RWPE2 (cell line): ENCODE measurements around the gene SNRPA.

Experiments used
- ATAC-seq: fragments of 200-7000 bp; cut with Tn5 transposase; 3 replicates; pipeline ENCODE4 v1.9.1; 2021; ENCODE audit warnings: low read depth
- DNase-seq: peaks from one replicate; pipeline ENCODE4 v3.0.0-alpha.2; 2020; ENCODE audit warnings: low spot score
- H3K27ac ChIP-seq: fragments of 450-650 bp; 2 replicates; pipeline ENCODE4 v1.5.1; 2017; ENCODE audit warnings: mild to moderate bottlenecking; ENCODE audit not compliant: poor library complexity, severe bottlenecking
- H3K27me3 ChIP-seq: fragments of 250-450 bp; sonication (Bioruptor Pico); 2 replicates; pipeline ENCODE4 v1.5.1; 2021; ENCODE audit warnings: mild to moderate bottlenecking, moderate library complexity; ENCODE audit not compliant: insufficient read depth, poor library complexity, severe bottlenecking
- H3K36me3 ChIP-seq: fragments of 250-450 bp; sonication (Bioruptor Pico); 2 replicates; pipeline ENCODE4 v1.5.1; 2020; ENCODE audit warnings: low read depth, mild to moderate bottlenecking, moderate library complexity
- H3K4me1 ChIP-seq: fragments of 250-450 bp; sonication (Bioruptor Pico); 2 replicates; pipeline ENCODE4 v1.5.1; 2021; ENCODE audit warnings: mild to moderate bottlenecking, moderate library complexity; ENCODE audit not compliant: insufficient read depth, poor library complexity, severe bottlenecking
- H3K4me3 ChIP-seq: fragments of 250-450 bp; sonication (Bioruptor Pico); 2 replicates; pipeline ENCODE4 v1.5.1; 2021; ENCODE audit warnings: mild to moderate bottlenecking, moderate library complexity; ENCODE audit not compliant: severe bottlenecking
- H3K9me3 ChIP-seq: fragments of 250-450 bp; sonication (Bioruptor Pico); 2 replicates; pipeline ENCODE4 v1.5.1; 2021; ENCODE audit warnings: mild to moderate bottlenecking, moderate library complexity; ENCODE audit not compliant: severe bottlenecking
- TF ChIP-seq, protein P1 (sequence below): fragments of 450-650 bp; IDR thresholded peaks from one replicate; pipeline ENCODE4 v1.5.1; 2017; ENCODE audit warnings: mild to moderate bottlenecking, moderate library complexity; ENCODE audit not compliant: poor library complexity, severe bottlenecking

SNRPA gene

DNA sequence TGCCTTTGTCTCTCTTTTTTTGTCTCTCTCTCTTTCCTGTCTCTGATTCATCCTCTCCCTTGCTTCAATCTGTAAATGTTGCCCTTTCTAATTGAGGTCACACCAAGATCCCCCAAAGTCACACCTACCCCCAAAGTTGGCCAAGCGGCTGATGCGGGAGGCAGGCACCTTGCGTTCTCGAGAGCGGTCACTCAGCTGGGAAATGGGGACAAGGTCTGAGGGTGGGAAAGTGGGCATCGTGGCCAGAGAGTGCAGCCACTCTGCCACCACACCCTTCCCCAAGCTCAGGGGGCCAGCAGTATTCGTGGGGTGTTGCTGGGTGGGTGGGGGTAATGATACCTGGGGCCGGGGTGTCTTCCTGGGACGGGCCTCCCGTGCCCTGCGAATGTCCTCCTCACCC, 37.1 kb upstream of the SNRPA start:
- ATAC-seq (no peak), DNase-seq (no peak)
- Histone ChIP-seq H3K4me1 (no peaks in the 10 kb centered on the region), H3K27me3 (no peaks in the 10 kb centered on the region), H3K9me3 (no peaks in the 10 kb centered on the region), H3K36me3 (peaks cover 38% of the 10 kb centered on the region), H3K4me3 (no peak overlapping the region), H3K27ac (peak overlapping the region; percentile 98)
- TF ChIP-seq, protein P1, sequence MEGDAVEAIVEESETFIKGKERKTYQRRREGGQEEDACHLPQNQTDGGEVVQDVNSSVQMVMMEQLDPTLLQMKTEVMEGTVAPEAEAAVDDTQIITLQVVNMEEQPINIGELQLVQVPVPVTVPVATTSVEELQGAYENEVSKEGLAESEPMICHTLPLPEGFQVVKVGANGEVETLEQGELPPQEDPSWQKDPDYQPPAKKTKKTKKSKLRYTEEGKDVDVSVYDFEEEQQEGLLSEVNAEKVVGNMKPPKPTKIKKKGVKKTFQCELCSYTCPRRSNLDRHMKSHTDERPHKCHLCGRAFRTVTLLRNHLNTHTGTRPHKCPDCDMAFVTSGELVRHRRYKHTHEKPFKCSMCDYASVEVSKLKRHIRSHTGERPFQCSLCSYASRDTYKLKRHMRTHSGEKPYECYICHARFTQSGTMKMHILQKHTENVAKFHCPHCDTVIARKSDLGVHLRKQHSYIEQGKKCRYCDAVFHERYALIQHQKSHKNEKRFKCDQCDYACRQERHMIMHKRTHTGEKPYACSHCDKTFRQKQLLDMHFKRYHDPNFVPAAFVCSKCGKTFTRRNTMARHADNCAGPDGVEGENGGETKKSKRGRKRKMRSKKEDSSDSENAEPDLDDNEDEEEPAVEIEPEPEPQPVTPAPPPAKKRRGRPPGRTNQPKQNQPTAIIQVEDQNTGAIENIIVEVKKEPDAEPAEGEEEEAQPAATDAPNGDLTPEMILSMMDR, result no peak

DNA sequence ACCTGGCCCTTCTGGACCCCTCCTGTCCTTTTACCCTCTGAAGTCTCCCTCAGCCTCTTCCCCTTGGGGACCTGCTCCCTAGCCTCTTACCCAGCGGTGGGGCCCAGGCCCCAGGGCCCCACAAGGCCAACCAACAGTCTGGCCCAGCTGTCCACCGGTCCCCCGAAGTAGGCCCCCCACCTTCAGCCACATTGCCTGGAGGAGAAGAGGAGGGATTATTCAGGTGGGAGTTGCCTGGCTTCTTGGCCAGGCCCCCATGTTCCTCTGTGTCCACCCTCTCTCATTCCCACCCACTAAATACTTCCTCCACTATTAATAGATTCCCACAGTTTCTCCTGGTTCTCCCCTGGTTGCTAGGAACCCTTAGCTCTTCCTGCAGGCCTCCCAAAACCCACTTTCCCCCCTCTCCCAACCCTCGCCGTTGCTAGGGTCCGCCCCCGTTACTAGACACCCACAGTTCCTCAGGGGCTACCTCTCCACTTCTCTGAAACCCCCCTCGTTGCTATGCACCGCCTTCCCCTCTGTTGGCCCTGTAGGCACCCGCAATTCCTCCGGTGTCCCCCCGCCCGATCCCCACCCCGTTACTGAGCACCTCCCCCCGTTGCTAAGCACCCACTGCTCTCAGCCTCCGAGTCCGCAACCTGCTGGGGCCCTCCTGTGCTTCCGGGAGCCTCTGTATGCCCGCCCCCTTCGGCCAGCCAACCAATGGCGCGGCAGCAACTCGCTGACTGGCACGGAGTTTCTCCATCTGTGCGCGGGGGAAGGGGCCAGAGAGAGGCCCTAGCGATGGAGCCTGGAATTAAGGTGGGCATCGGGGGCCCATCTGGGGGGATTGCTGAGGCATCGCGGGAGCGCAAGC, 36.3 kb upstream of the SNRPA start:
- H3K4me3 ChIP-seq, result peak overlapping the region; percentile 37
- H3K27me3 ChIP-seq, result no peaks in the 10 kb centered on the region
- DNase-seq (peak; percentile 90), ATAC-seq (peak; percentile 53)
- TF ChIP-seq, protein P1, result no peak
- H3K27ac ChIP-seq, result peak overlapping the region; percentile 98
- H3K9me3 ChIP-seq, result no peaks in the 10 kb centered on the region
- H3K36me3 ChIP-seq, result peaks cover 36% of the 10 kb centered on the region
- H3K4me1 ChIP-seq, result peaks cover 5% of the 10 kb centered on the region

DNA sequence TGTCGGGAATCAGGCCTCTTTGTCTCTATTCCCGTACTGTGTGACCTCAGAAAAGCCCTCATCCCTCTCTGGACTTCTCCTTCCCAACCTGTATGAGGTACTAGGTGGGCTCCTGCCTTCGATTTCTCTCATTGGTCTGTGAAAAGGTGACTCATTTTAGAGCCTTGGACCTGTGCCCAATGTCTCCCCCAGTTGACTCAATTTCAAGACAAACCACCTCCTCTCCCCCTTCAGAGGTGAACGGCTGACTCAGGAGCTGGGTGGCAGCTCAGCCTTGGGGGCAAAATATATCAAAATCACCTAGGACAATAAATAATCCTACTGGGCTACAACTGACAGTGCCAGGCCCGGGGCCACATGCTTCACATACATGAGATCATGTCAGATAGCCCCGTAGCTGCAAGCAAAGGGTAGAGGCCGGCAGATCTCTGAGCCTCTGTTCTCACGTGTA, 34.9 kb upstream of the SNRPA start:
- H3K4me1 ChIP-seq, result peaks cover 16% of the 10 kb centered on the region

DNA sequence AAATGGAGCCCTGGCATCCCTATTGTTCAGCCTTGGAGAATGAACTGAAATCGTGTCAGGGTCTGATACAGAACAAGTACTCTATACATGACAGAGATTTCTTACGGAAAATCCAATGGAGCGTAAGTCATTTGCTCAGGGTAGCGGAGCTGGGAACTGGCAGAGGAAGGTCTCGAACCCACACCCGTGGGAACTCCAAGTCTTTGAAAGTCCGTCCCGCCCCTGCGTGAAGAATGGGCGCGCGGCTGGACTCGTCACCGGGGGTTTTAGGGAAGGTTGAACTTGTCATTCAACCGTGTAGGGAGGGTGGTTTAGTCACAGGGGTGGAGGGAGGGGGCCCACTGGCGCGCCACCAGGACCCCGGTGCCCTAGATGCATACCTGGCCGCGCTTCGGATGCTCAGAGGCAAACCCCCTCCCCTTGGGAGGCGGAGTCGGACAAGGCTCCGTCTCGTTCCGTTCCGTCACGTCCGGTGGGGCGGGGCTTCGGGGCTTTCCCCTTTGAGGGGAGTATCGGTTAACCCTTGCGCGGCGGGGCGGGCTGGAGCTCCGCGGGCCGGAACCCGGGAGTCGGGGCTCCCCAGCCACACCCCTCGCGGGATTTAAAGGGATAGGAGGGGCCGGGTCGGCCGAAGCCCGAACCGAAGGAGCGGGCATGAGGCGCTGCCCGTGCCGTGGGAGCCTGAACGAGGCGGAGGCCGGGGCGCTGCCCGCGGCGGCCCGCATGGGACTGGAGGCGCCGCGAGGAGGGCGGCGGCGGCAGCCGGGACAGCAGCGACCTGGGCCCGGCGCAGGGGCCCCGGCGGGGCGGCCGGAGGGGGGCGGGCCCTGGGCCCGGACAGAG, 34.3 kb upstream of the SNRPA start, which contains the start of the genes COQ8B and ITPKC:
Gene COQ8B (minus strand): TSS at position 405 of the 843 bp plus-strand sequence. CDS start 2,254 bp downstream, outside the sequence.
Gene ITPKC (plus strand): TSS at position 631 of the 843 bp plus-strand sequence. CDS start 24 bp downstream, at position 655.
- DNase-seq, result peak; percentile 100
- TF ChIP-seq, protein P1, result no peak

More for the DNA sequence above, 34.9 kb upstream of the SNRPA start:
- peak; percentile 17 for ATAC-seq
- Histone ChIP-seq H3K4me3 (peak overlapping the region; percentile 85), H3K36me3 (peaks cover 35% of the 10 kb centered on the region), H3K9me3 (no peaks in the 10 kb centered on the region), H3K27me3 (no peaks in the 10 kb centered on the region), H3K27ac (peak overlapping the region; percentile 98)
- peak; percentile 91 for DNase-seq
- TF ChIP-seq, protein P1, result no peak

More for the DNA sequence above, 34.3 kb upstream of the SNRPA start, which contains the start of the genes COQ8B and ITPKC:
- ATAC-seq, result peak; percentile 29
- peak within 1 kb of the TSS; percentile 85 for H3K4me3 ChIP-seq
- no peaks in the 10 kb centered on the region for H3K27me3 ChIP-seq
- peak within 1 kb of the TSS; percentile 98 for H3K27ac ChIP-seq
- peaks cover 21% of the 10 kb centered on the region for H3K4me1 ChIP-seq
- no peaks in the 10 kb centered on the region for H3K9me3 ChIP-seq
- peaks cover 35% of the 10 kb centered on the region for H3K36me3 ChIP-seq
